ELR (cell line): ENCODE results near the gene CECR2.
"Not testable (repeated sequence)": the region's sequence is repeated elsewhere in the genome, so short reads cannot be mapped to it uniquely, and the experiment has no call there.

Experiments
- DNase-seq: peaks from one replicate; pipeline ENCODE4 v3.0.0-alpha.2; 2015; ENCODE audit warnings: low read depth

The CECR2 gene

DNA sequence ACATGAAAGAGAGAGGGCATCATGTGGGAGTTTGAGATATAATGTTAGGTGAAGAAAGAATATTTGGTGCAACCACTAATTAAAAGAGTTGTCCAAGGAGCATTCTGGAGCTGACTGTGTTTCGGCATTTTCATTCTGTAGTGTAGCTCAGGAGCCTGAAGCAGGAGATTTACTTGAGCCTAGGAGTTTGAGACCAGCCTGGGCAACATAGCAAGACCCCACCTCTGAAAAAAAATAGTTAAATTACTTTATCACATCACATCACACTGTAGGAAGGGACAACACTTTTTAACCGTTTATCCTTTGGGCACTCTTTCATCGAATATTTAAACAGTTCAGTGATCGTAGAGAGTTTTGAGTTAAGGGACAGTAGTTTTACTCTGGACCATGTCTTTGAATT lies 143.7 kb downstream of the CECR2 start:
- DNase-seq, result no peak

DNA sequence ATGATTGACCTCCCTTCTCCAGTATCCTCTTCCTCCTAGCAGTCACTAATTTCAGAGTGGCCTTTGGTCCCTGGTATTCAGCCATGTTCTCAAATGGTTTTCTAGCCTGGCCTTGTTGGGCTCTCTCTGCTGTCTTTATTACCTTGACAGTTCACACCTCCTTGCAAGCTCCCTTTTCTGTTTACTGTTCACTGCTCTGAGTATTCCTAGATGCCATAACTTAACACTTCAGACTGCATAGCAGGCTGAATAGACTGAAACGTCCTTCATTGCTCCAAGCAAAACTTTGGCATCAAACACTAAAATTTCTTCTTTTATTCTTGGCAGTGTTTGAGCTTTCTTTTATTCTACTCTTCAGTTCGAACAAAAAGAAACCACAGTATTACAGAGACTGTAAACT lies 144.4 kb downstream of the CECR2 start:
- DNase-seq, result no peak

DNA sequence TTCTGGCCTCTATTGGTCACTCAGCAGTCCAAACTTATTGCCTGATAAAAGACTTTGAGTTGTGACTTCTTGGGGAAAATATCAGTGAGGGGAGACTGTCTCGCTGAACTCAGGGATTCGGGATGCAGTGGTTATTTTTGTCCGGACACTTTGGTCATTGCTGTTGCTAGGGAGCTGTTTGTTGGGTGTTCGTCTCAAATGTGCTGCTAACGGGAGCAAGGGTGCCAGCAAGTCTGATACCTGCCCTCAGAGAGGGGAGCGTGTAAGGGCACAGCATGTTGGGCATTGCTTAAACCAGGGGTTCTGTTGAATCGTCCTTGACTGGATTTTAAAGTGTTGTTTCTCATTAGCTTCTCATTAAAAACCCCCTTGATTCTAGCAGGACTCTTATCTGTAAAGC lies 144.8 kb downstream of the CECR2 start:
- DNase-seq, result no peak

DNA sequence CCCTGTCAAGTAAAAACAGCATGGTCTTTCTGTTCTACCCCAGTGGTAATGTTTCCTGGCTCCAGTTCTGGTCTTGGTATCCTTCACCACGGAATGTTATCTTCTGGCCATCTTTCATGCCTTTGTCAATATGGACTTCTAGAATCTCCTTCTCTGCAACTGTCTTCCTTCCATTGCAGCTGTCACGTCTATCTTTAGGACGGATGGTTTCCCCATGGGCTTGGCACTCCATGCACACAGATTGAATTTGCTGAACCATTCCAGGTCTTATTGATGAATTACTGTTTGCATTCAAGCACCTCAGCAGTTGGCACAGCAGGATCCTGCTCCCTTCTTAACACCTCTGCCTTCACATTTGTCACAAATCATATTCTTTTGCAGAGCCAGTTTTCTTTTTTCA lies 149.1 kb downstream of the CECR2 start:
- DNase-seq, result no peak

DNA sequence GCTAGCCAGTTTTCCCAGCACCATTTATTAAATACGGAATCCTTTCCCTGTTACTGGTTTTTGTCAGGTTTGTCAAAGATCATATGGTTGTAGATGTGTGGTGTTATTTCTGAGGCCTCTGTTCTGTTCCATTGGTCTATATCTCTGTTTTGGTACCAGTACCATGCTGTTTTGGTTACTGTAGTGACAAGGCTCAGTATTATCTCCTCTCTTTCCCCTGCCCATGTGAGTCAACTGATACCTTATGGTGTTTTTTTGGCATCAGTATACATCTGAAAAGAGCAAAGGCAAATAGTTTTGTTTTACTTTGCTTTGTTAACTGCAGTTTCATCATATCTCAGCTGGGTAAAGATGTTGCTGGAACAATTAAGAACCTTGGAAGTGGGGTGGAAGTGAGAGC lies 152.7 kb downstream of the CECR2 start:
- not testable (repeated sequence) for DNase-seq

DNA sequence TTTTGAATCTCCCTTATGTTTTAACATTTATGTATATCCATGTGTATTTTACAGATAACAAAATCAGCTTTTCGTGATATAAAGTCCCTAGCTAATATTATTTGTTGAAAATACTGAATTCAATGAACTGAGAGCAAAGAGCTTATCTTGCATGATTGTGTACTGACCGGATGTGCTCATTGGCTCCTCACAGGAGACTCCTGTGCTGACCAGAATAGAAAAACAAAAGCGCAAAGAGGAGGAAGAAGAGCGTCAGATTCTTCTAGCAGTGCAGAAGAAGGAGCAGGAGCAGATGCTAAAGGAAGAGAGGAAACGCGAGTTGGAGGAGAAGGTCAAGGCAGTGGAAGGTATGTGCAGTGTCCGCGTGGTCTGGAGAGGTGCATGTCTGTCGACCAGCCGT lies 154.7 kb downstream of the CECR2 start:
- DNase-seq, result no peak

DNA sequence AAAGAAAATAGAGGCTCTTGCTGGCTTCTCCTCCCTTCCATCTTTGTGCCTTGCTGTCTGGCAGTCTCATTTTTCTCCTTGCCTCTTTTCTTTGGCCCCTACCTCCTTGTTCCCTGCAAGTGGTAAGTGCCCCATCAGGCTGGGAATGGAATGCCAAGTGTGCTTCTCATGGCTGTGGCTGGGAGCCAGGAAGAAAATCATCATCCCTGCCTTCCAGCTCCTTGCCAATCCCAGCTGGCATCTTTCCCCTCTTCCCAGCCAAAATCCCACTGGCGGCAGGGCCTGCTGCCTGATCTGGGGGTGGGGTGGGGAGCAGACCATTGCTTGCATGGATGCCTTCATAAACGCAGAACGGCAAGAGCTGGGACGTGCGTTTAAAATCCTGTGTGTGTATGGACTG lies 167.0 kb downstream of the CECR2 start:
- no peak for DNase-seq

DNA sequence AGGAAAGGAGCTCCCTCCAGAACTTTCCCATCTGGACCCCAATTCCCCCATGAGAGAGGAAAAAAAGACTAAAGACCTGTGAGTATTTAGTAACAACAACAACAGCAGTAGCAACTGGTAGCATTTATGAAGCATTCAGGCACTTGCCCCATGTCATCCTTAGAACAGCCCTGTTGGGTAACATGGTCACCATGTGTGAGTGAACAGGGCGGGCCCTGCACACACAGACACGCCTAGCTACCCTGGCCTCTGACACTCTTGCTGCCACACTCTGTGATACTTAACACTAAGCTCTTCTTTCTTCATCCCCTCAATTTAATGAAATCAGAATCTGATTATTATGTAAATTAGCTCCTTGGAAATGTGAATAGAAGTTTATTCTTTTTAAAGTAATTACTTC lies 167.9 kb downstream of the CECR2 start:
- no peak for DNase-seq

DNA sequence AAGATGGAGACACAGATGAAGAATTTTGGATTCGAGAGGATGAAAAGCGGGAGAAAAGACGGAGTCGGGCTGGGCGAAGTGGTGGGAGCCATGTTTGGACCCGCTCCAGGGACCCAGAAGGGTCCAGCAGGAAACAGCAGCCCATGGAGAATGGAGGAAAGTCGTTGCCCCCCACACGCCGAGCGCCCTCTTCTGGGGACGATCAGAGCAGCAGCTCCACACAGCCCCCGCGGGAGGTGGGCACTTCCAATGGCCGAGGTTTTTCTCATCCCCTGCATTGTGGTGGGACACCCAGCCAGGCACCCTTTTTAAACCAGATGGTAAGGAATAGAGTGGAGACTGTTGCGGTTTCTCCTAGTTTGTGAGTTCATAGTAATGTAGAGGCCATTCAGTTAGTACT lies 171.2 kb downstream of the CECR2 start:
- no peak for DNase-seq

DNA sequence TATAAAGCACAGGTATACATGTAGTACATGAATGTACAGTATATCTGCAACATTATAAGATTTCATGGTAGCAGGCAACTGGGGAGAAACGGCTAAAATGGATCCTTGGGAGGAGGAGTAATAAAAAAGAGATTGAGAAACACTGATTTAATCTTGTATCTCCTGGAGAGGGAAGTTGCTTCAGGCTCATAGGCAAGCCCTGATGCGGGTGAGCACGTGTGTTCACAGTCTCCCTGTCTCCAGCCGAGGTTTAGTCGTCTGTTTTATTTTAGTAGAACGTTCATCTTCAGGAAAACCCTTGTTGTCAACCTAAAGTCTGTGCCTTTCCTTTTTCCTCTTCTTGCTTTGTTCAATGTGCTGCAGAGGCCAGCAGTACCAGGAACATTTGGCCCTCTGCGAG lies 172.2 kb downstream of the CECR2 start:
- no peak for DNase-seq

DNA sequence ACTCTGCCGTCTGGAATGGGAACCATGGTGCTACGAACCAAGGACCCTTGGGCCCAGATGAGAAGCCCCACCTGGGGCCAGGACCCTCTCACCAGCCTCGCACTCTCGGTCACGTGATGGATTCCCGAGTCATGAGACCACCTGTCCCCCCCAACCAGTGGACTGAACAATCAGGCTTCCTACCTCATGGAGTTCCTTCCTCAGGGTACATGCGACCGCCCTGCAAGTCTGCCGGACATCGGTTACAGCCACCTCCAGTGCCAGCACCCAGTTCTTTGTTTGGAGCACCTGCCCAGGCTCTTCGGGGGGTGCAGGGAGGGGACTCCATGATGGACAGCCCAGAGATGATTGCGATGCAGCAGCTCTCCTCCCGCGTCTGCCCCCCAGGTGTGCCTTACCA lies 173.2 kb downstream of the CECR2 start:
- no peak for DNase-seq

DNA sequence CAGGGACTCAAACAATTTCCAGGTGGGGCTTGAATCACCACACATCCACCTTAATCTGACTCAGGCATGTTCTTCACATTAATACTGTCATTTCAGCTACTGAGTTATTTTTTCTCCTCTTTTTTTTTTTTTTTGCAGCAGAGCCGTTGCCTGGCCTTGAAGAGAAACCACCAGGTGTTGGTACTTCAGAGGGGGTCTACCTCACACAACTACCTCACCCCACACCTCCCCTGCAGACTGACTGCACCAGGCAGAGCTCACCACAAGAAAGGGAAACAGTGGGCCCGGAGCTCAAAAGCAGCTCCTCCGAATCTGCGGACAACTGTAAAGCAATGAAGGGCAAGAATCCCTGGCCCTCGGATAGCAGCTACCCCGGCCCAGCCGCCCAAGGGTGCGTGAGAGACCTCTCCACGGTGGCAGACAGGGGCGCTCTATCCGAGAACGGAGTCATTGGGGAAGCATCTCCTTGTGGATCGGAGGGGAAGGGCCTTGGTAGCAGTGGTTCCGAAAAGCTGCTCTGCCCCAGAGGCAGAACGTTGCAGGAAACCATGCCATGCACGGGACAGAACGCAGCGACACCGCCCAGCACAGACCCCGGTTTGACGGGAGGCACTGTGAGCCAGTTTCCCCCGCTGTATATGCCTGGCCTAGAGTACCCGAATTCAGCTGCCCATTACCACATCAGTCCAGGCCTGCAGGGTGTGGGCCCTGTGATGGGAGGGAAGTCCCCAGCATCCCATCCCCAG lies 178.9 kb downstream of the CECR2 start:
- no peak for DNase-seq

DNA sequence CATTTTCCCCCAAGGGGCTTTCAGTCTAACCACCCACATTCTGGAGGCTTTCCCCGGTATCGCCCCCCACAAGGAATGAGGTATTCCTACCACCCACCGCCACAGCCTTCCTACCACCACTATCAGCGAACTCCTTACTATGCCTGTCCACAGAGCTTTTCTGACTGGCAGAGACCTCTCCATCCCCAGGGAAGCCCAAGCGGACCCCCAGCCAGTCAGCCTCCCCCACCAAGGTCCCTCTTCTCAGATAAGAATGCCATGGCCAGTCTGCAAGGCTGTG lies 179.4 kb downstream of the CECR2 start:
- DNase-seq, result no peak

DNA sequence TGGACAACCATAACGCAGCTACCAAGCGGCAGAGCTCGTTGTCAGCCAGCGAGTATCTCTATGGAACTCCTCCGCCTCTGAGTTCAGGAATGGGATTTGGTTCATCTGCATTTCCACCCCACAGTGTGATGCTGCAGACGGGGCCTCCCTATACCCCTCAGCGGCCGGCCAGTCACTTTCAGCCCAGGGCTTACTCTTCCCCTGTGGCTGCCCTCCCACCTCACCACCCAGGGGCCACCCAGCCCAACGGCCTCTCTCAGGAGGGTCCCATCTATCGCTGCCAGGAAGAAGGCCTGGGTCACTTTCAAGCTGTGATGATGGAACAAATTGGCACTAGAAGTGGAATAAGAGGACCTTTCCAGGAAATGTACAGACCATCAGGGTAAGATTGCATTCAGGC lies 179.9 kb downstream of the CECR2 start:
- DNase-seq, result no peak

DNA sequence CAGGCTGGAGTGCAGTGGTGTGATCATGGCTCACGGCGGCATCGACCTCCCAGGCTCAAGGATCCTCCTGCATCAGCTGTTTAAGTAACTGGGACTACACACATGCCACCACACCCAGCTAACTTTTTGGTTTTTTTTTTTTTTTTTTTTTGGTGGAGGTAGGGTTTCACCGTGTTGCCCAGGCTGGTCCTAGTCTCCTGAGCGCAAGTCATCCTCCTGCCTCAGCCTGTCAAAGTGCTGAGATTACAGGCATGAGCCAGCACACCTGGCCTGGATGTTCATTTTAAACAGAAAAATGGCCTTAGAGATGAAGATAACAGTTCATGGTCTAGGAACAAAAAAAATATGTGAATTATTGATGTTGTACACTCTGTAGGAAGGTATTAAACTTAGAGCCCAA lies 180.4 kb downstream of the CECR2 start:
- DNase-seq, result no peak

DNA sequence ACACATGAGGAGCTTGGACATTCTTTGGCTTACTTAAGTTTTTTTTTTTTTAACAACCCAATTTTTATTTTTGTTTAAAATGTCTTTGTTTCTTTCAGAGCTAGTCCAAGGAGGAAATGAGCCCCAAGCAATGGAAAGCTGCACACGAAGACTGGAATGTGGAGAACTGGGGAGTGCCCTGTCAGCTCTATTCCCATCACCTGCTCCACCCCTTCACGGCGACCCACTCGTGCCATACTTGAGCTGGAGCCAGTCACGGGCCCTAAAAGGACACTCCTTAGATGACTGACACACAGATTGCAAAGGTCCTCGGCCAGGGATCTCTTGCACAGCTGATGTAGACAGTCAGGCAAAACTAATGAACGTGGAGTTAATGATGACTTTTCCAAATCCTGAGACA lies 183.5 kb downstream of the CECR2 start:
- no peak for DNase-seq

DNA sequence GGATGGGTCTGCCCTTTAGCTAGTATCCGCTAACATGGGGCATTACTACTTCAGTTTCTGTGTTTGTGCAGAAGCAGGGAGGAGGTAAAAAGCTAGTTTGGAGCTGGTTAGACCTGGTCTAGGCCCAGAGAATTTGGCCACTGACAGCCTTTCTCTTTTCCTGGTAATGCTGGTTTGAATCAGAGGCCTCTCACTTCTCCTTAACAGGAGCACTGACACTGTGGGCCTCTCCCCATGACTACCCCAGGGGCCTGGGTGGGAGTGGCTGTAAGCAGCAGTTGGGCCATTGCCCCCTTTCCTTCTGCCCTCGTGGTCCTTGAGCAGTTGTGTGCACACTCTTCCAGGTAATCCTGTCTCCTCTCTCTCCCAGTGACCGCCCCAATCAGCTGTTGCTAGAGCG lies 185.6 kb downstream of the CECR2 start:
- no peak for DNase-seq

DNA sequence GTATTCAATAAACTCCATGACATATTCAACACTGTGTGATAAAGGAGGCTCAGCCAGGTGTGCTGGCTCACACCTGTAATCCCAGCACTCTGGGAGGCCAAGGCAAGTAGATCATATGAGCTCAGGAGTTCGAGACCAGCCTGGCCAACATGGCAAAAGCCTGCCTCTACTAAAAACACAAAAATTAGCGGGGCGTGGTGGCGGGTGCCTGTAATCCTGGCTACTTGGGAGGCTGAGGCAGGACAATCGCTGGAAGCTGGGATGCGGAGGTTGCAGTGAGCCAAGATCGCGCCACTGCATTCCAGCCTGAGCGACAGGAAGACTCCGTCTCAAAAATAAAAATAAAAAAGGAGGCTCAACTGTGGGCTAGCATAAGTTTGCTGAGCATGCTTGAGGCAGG lies 189.9 kb downstream of the CECR2 start:
- DNase-seq, result no peak

DNA sequence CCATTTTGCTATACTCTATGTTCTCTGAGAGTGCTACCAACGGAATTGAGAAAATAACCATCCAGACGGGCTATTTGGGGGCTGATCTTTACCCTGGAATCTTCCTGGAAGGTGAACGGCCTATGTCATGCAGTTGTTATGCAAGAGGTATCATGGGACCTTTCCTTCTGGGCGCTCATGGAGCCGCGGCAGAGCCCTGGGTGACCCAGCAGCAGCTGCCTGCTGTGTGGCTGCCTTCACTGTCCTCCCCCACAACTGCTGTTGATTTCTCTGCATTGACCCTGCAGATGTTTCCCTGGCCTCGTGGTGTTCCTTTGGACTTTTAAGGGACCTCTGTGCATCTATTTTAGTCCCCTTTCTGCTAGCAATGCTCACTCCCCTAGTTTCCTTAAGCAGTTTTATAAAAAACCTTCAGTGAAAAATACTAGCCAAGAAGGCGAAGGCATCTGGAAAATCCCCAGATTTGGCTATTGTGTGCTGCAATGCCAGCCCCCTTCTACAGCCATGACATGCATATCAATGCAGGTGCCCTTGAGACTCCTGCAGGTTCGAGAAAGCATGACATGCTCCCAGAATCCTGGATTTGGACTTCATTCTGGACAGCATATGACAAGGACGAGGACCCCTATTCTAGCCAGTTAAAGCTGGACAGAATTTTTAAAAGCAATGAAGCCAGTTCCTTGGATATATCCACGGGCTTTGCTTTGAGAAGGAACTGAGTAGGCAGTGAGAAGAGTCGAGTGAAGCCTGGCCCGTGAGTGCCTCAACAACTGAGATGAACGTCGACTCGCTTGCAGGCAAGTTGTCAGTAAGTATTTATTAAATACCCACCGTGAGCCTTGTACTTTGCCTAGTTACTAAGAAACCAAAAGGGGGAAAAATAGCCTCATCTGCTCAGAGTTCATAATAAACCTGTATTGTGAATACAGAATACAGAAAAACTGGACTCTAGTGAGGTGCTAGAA lies 193.9 kb downstream of the CECR2 start, which contains the start of gene SLC25A18:
SLC25A18 (plus strand) TSS at position 593 of the 965 bp plus-strand sequence. CDS start 16,447 bp downstream, outside the sequence.
- no peak for DNase-seq

DNA sequence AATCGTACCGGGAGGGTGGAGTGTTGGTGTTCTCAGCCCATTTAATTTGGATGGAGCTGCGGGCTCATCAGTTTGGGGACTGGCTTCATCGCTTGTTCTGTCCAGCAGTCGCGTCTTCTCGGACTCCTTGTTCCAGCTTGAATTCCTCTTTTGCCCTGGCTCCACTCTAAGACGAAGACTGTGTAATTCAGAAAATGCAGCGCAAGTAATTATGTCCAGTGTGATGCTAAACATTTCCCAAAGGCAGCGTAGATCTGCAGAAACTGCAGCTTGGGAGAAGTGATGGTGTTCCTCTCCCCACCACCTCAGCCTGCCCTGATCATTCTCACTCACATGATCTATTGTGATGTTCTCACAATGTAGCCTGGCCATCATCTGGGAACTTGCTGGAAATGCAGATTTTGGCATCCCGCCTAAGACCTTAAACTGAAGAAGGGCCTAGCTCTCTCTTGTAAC lies 194.7 kb downstream of the CECR2 start:
- DNase-seq, result peak; percentile 45

DNA sequence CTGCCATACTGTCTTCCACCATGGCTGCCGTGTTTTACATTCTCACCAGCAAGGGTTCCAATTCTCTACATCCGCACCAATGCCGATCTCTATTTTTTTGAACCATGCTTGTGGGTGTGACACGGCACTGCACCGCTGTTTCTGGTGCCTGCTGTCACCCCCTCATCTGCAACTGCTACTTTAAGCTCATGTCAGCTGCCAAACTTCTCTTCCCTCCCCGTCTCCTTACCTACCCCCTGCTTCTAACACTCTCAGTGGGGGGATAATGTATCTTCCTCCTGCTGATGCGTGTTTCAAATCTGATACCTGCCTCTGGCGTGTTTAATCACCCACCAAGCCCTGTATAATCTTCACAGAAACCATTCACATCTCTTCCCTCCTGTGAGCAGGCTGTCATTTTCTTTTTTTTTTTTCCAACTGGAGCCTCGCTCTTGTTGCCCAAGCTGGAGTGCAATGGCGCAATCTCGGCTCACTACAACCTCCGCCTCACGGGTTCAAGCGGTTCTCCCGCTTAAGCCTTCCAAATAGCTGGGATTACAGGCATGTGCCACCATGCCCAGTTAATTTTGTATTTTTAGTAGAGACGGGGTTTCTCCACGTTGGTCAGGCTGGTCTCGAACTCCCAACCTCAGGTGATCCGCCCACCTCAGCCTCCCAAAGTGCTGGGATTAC lies 196.9 kb downstream of the CECR2 start:
- DNase-seq, result not testable (repeated sequence)

DNA sequence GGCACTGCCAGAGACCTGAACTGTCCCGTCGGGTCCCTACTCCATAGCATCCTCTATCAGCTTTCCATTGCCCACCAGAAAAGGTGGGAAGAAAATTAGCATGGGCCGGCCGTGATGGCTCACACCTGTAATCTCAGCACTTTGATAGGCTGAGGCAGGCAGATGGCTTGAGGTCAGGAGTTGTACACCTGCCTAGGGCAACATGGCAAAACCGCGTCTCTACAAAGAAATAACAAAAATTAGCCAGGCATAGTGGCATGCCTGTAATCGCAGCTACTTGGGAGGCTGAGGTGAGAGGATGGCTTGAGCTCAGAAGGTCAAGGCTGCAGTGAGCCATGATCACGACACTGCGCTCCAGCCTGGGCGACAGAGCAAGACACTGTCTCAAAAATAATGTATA lies 197.5 kb downstream of the CECR2 start:
- no peak for DNase-seq

DNA sequence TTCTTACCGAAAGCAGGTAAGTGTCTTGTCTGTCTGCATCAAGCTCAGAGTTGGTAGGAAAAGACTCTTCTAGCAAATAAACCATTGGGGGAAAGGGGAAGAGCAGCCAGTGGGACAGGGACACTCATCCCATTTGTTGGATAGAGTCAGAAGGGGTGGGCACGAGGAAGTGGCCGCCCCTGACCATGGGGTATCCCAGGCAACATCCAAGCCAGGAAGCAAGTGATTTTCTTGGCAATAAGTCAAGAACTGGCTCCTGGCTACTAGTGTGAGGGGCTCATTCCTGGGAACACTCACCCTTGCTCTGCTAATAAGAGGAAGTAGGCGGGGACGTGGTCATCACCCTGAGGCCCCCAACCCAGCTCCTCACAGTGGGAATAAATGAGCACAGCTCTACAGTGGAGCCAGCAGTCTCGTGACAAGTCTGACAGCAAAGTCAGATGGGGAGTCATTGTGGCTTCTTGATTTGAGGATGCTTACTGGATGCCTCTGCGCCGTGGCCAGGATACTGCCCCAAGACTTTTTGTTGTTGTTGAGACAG lies 200.8 kb downstream of the CECR2 start:
- DNase-seq, result peak; percentile 55
